GM18951 (cell line): ENCODE data around the gene ZNF648.
"Not testable (repeated sequence)": the region's sequence is repeated elsewhere in the genome, so short reads cannot be mapped to it uniquely, and the experiment has no call there.

Experiments
- POLR2A ChIP-seq: IDR thresholded peaks from 4 replicates; pipeline ENCODE4 v1.6.1; 2011; ENCODE audit warnings: mild to moderate bottlenecking; ENCODE audit not compliant: insufficient read length, insufficient read depth; ENCODE audit errors: extremely low read depth
- in situ Hi-C: fragments of 300-500 bp; cut with MboI; formaldehyde crosslinking; loops from one replicate; pipeline ENCODE4 v1.12.0; 2022; ENCODE audit warnings: low sequenced_read_pairs, mixed read lengths, inconsistent platforms; ENCODE audit not compliant: unreplicated experiment

The ZNF648 gene

GRCh38 chr1:182062223-182062622 lies 711 bp upstream of the ZNF648 start:
- TF ChIP-seq POLR2A, result no peak
- in situ Hi-C loops, result loop anchor here (25.0 kb wide), 1 partner anchor 575 kb away; the partner anchor contains the start of gene CACNA1E

DNA sequence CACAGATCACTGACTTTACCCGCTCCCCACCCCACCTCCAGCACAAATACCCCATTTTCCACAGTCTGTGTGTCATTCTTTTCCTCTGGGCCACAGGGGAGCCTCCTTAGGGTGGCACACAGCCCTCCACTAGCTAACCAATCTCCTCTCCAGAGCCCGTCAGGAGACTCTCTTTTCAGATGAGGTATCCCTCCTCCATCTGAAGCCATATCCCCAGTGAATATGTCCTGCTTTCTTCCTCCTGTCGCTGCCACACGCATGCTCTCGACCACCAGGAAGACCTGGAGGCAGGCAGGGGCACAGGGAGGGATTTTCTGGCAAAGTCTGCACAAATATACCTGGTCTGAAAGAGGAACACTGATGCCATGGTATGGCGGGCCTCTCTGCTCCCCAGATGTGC lies 635 bp downstream of the ZNF648 start:
- TF ChIP-seq POLR2A, result no peak
- in situ Hi-C loops, result loop anchor here (25.0 kb wide), 1 partner anchor 574 kb away; the partner anchor contains the start of gene CACNA1E

DNA sequence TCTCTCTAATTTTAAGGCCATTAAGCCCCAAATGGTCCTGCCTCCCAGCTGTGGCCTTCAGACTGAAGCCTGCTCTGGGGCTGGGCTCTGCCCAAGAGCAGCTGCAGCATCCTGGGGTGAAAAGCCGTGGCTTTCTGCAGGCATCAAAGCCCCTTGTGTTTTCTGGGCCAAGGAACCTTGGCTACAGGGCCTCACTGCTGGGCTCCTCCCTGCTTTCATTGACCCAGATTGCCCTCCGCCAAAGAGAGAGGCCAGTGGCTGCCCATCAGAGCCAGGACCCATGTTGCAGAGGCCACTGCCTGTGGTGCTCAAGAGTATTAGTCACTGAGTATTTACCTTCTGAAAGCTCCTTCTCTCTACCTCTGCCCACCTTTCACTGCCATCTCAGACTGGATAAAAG lies 1.6 kb downstream of the ZNF648 start:
- in situ Hi-C loops, result loop anchor here (25.0 kb wide), 1 partner anchor 573 kb away; the partner anchor contains the start of gene CACNA1E

DNA sequence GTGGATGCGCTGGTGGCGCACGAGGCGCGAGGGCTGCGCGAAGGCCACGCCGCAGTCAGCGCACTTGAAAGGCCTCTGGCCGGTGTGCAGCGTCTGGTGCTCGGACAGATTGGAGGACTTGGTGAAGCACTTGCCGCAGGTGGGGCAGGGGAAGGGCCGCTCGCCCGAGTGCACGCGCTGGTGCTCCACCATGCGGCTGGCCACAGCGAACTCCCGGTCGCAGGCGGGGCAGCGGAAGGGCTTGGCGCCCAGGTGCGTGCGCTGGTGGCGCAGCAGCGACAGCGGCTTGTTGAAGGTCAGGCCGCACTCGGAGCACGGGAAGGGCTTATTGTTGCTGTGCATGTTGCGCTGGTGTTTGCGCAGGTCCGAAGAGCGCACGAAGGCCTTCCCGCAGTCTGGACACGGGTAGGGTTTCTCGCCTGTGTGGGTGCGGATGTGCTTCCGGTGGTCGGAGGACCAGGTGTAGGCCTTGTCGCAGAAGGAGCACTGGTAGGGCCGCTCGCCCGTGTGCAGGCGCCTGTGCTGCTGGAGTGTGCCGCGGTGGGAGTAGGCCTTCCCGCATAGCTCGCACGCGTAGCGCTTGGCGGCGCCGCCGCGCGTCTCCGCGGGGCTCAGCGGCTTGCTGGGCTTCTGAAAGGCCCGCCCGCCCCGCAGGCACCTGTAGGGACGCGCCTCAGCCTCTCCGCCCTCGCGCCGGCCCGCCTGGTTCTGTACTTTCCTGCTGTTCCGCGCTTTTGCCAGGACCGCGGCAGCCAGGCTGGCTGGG lies 4.7 kb downstream of the ZNF648 start:
- TF ChIP-seq POLR2A, result no peak
- in situ Hi-C loops, result loop anchor here (25.0 kb wide), 1 partner anchor 569 kb away; the partner anchor contains the start of gene CACNA1E

More for the DNA sequence above, 1.6 kb downstream of the ZNF648 start:
- TF ChIP-seq POLR2A, result no peak

DNA sequence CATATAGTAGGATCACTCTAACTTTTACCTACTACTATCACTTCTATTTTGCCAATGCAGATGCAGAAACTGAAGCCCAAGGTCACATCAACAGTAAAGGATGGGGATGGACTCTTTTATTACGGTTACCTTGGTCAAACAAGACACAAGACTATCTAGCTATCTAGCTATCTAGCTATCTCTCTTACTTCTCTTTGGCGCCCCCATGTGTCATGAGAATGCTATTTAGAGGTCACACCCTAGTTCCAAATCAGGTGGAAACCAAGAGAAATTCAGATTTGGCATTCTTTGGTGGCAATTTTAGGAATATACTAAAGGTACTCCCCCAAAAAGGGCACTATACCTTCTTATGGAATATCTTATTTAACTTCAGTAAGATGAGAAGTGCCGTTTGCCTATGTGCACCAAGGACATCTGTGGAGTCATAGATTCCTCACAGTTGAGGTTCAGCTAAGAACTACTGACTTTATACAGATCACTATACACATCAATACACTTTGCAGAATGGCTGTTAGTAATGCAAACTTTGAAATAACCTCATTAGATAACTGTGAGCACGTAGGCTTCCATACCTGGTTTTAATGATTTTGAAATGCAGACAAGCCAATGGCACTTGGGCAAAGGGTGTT lies 6.7 kb downstream of the ZNF648 start:
- in situ Hi-C loops, result loop anchor here (25.0 kb wide), 1 partner anchor 568 kb away; the partner anchor contains the start of gene CACNA1E
- TF ChIP-seq POLR2A, result no peak

- no peak for TF ChIP-seq POLR2A
- in situ Hi-C loops, result loop anchor here (25.0 kb wide), 1 partner anchor 565 kb away; the partner anchor contains the start of gene CACNA1E
These were observed 9.2 kb downstream of the ZNF648 start for GRCh38 chr1:182052355-182052754.

- no peak for TF ChIP-seq POLR2A
- in situ Hi-C loops, result loop anchor here (25.0 kb wide), 1 partner anchor 565 kb away; the partner anchor contains the start of gene CACNA1E
These were observed 9.6 kb downstream of the ZNF648 start for GRCh38 chr1:182051938-182052337.

GRCh38 chr1:182050481-182051448 lies 10.7 kb downstream of the ZNF648 start:
- in situ Hi-C loops, result loop anchor here (25.0 kb wide), 1 partner anchor 563 kb away; the partner anchor contains the start of gene CACNA1E
- no peak for TF ChIP-seq POLR2A

GRCh38 chr1:182048562-182048961 lies 12.9 kb downstream of the ZNF648 start:
- TF ChIP-seq POLR2A, result no peak
- in situ Hi-C loops, result no loop called here

GRCh38 chr1:182046763-182047162 lies 14.7 kb downstream of the ZNF648 start:
- in situ Hi-C loops, result no loop called here
- no peak for TF ChIP-seq POLR2A

GRCh38 chr1:182045481-182045880 lies 16.0 kb downstream of the ZNF648 start:
- in situ Hi-C loops, result not testable (repeated sequence)

- in situ Hi-C loops, result no loop called here
- TF ChIP-seq POLR2A, result no peak
These were observed 19.9 kb downstream of the ZNF648 start for GRCh38 chr1:182041615-182042014.

GRCh38 chr1:182038220-182038619 lies 23.3 kb downstream of the ZNF648 start:
- in situ Hi-C loops, result no loop called here
- no peak for TF ChIP-seq POLR2A
